Measurements from ENCODE around the gene CCDC194. TPM values are rescaled to one million over a fixed set of nuclear protein-coding genes. Genes with fewer than 3 reads are reported as not detected.

Gene CCDC194
- total and polyA plus RNA-seq, 2 of the 13 experiments (the other 11 are each of a cell fraction or from before 2014, with no cell fraction given): 0.13 to 0.21 TPM

- no peak for TF ChIP-seq GMEB1 (CRISPR knock-in tag; IDR thresholded peaks at IDR 0.05; ENCODE audit: borderline replicate concordance)
- TF ChIP-seq BRD4 (CRISPR knock-in tag; IDR thresholded peaks at IDR 0.05): no peak
- no peak for TF ChIP-seq ZNF747 (CRISPR knock-in tag; IDR thresholded peaks at IDR 0.05; ENCODE audit: borderline replicate concordance)
- 0 out of 2 replicates have a peak, but pooled peaks have one; percentile 22 for TF ChIP-seq AHR (CRISPR knock-in tag; IDR thresholded peaks at IDR 0.05)
- TF ChIP-seq ZBTB40 (IDR thresholded peaks at IDR 0.05): no peak
- peak; percentile 39; the same call in 1 of the 2 replicates for TF ChIP-seq ZBTB40 (CRISPR knock-in tag; IDR thresholded peaks at IDR 0.05)
- no peak for TF ChIP-seq SIN3A (IDR thresholded peaks at IDR 0.05; ENCODE audit: borderline replicate concordance, low read depth, low read length)
- TF ChIP-seq ADNP (CRISPR knock-in tag; IDR thresholded peaks at IDR 0.05): no peak
- TF ChIP-seq SOX6 (IDR thresholded peaks at IDR 0.05): no peak
- no peak; the same call in 1 of the 2 replicates for TF ChIP-seq SOX6 (CRISPR knock-in tag; IDR thresholded peaks at IDR 0.05)
- no peak for TF ChIP-seq ZNF251 (CRISPR knock-in tag; IDR thresholded peaks at IDR 0.05)
- TF ChIP-seq ZNF780A (CRISPR knock-in tag; IDR thresholded peaks at IDR 0.05): no peak
- TF ChIP-seq KLF13 (CRISPR knock-in tag; IDR thresholded peaks at IDR 0.05): no peak
- no peak for TF ChIP-seq ZNF562 (CRISPR knock-in tag; IDR thresholded peaks at IDR 0.05; ENCODE audit: borderline replicate concordance)
- no peak for TF ChIP-seq ZNF367 (CRISPR knock-in tag; IDR thresholded peaks at IDR 0.05; ENCODE audit: borderline replicate concordance)
- TF ChIP-seq ZNF263 (CRISPR knock-in tag; IDR thresholded peaks at IDR 0.05): peak; percentile 49; the same call in 1 of the 2 replicates
These were observed 47.8 kb downstream of the CCDC194 start (continued) for GRCh38 chr19:17346109-17346671.
